GM23338 (cell line): ENCODE data around the gene SNAPIN. TPM values are rescaled to one million over a fixed set of nuclear protein-coding genes. Genes with fewer than 3 reads are reported as not detected.
A peak's percentile ranks its signal among the peaks of the same experiment; 100 is the strongest.

Source experiments
- ATAC-seq: fragments of 200-7000 bp; cut with Tn5 transposase; 3 replicates; pipeline ENCODE4 v1.9.1; 2020
- DNase-seq: peaks from one replicate; pipeline ENCODE4 v3.0.0-alpha.2; 2015; ENCODE audit warnings: low spot score
- H2AFZ ChIP-seq: fragments of 200-600 bp; sonication (generic); 2 replicates; pipeline ENCODE4 v1.8.0; 2016; ENCODE audit warnings: antibody characterized with exemption, mild to moderate bottlenecking, moderate library complexity
- H3F3A ChIP-seq: fragments of 200-600 bp; sonication (generic); replicated peaks from 2 replicates; pipeline ENCODE4 v1.8.0; 2017; ENCODE audit warnings: antibody characterized with exemption, mixed run types, low read depth
- H3K27ac ChIP-seq: fragments of 200-600 bp; sonication (generic); 2 replicates; pipeline ENCODE4 v1.6.1; 2016; ENCODE audit warnings: low read depth
- H3K27me3 ChIP-seq: fragments of 200-600 bp; sonication (generic); 2 replicates; pipeline ENCODE4 v1.8.0; 2016; ENCODE audit warnings: mild to moderate bottlenecking, mixed run types, moderate library complexity; ENCODE audit not compliant: insufficient read depth
- H3K36me3 ChIP-seq: fragments of 200-600 bp; sonication (generic); 2 replicates; pipeline ENCODE4 v1.8.0; 2016; ENCODE audit warnings: mild to moderate bottlenecking; ENCODE audit not compliant: insufficient read depth
- H3K4me1 ChIP-seq: fragments of 200-600 bp; sonication (generic); 2 replicates; pipeline ENCODE4 v1.8.0; 2016; ENCODE audit warnings: mild to moderate bottlenecking, moderate library complexity; ENCODE audit not compliant: insufficient read depth
- H3K4me2 ChIP-seq: fragments of 200-600 bp; sonication (generic); 2 replicates; pipeline ENCODE4 v1.7.1; 2017; ENCODE audit warnings: mixed run types
- H3K4me3 ChIP-seq: fragments of 200-600 bp; sonication (generic); 2 replicates; pipeline ENCODE4 v1.6.1; 2016; ENCODE audit warnings: mixed run types
- H3K79me2 ChIP-seq: fragments of 200-600 bp; sonication (generic); replicated peaks from 2 replicates; pipeline ENCODE4 v1.8.0; 2017; ENCODE audit warnings: mild to moderate bottlenecking; ENCODE audit not compliant: insufficient read depth
- H3K9me2 ChIP-seq: fragments of 200-600 bp; sonication (generic); 2 replicates; pipeline ENCODE4 v1.8.0; 2017; ENCODE audit not compliant: insufficient read depth
- H4K20me1 ChIP-seq: fragments of 200-600 bp; sonication (generic); replicated peaks from 2 replicates; pipeline ENCODE4 v1.8.0; 2017; ENCODE audit warnings: mild to moderate bottlenecking; ENCODE audit not compliant: insufficient read depth
- H3K27ac Mint-ChIP-seq: 2 replicates; pipeline ENCODE4 v1.8.0; 2020; ENCODE audit warnings: inconsistent platforms, mild to moderate bottlenecking, moderate library complexity, mixed read lengths
- H3K27me3 Mint-ChIP-seq: 3 replicates; pipeline ENCODE4 v1.8.0; 2022; ENCODE audit warnings: low read depth, mild to moderate bottlenecking, moderate library complexity, mixed read lengths, inconsistent platforms; ENCODE audit not compliant: insufficient read depth, poor library complexity
- H3K36me3 Mint-ChIP-seq: 3 replicates; pipeline ENCODE4 v1.8.0; 2021; ENCODE audit warnings: low read depth, mild to moderate bottlenecking, inconsistent platforms, moderate library complexity, mixed read lengths
- H3K4me1 Mint-ChIP-seq: 3 replicates; pipeline ENCODE4 v1.8.0; 2020; ENCODE audit warnings: mild to moderate bottlenecking, inconsistent platforms, mixed read lengths
- H3K4me3 Mint-ChIP-seq: 3 replicates; pipeline ENCODE4 v1.8.0; 2021; ENCODE audit warnings: moderate library complexity, mild to moderate bottlenecking, inconsistent platforms, mixed read lengths
- H3K9me3 Mint-ChIP-seq: 3 replicates; pipeline ENCODE4 v1.8.0; 2020; ENCODE audit warnings: moderate library complexity, mild to moderate bottlenecking, inconsistent platforms, mixed read lengths
- CREB1 ChIP-seq: fragments of 250-450 bp; sonication (Bioruptor Pico); IDR thresholded peaks from 2 replicates; pipeline ENCODE4 v1.5.0; 2020; ENCODE audit warnings: low read depth, mild to moderate bottlenecking, moderate library complexity
- EZH2phosphoT487 ChIP-seq: fragments of 200-600 bp; sonication (generic); IDR thresholded peaks from one replicate; pipeline ENCODE4 v1.8.1; 2018; ENCODE audit warnings: antibody characterized with exemption; ENCODE audit not compliant: unreplicated experiment
- JUNB ChIP-seq: IDR thresholded peaks from one replicate; pipeline ENCODE4 v1.6.1; 2016; ENCODE audit warnings: antibody characterized with exemption; ENCODE audit not compliant: unreplicated experiment
- STAT1 ChIP-seq: IDR thresholded peaks from one replicate; pipeline ENCODE4 v1.6.1; 2016; ENCODE audit warnings: antibody characterized with exemption; ENCODE audit not compliant: unreplicated experiment
- ZNF114 ChIP-seq: fragments of 250-450 bp; sonication (Bioruptor Pico); IDR thresholded peaks from 2 replicates; pipeline ENCODE4 v1.5.0; 2020; ENCODE audit warnings: mild to moderate bottlenecking, moderate library complexity
- ZNF331 ChIP-seq: fragments of 250-450 bp; sonication (Bioruptor Pico); IDR thresholded peaks from 2 replicates; pipeline ENCODE4 v1.5.0; 2020; ENCODE audit warnings: low read depth, mild to moderate bottlenecking, moderate library complexity
- polyA plus RNA-seq: library from polyadenylated mRNA; unstranded; fragments of >200 nt; fragmentation: Nextera tagmentation; extraction: Ambion mirVana; gene quantifications from 2 replicates; pipeline ENCODE4 v1.2.1, GENCODE V29; 2016
- total RNA-seq: library from RNA; depleted of rRNA; stranded (reverse); fragments of >200 nt; shearing (Covaris generic); gene quantifications from 2 replicates; pipeline ENCODE4 v1.2.3, GENCODE V29; 2014
- TF ChIP-seq, protein P1 (sequence below), 2 experiments: fragments of 200-600 bp in 1 of 2; sonication (generic) in 1 of 2; conservative IDR thresholded peaks; 2 replicates each; pipeline versions ENCODE4 v1.5.1 to v1.6.1; 2016 to 2017; ENCODE audit warnings: antibody characterized with exemption in 2 of 2, low read depth in 2 of 2, mild to moderate bottlenecking in 2 of 2, moderate library complexity in 1 of 2
- TF ChIP-seq, protein P2 (sequence below): IDR thresholded peaks from one replicate; pipeline ENCODE4 v1.6.1; 2018; ENCODE audit warnings: antibody characterized with exemption; ENCODE audit not compliant: unreplicated experiment
- TF ChIP-seq, protein P3 (sequence below): fragments of 250-450 bp; sonication (Bioruptor Pico); IDR thresholded peaks from 2 replicates; pipeline ENCODE4 v1.5.0; 2020; ENCODE audit warnings: mild to moderate bottlenecking, moderate library complexity

The SNAPIN gene
- total and polyA plus RNA-seq, 2 experiments from 2014 or later = 25.6 to 48.5 TPM

DNA sequence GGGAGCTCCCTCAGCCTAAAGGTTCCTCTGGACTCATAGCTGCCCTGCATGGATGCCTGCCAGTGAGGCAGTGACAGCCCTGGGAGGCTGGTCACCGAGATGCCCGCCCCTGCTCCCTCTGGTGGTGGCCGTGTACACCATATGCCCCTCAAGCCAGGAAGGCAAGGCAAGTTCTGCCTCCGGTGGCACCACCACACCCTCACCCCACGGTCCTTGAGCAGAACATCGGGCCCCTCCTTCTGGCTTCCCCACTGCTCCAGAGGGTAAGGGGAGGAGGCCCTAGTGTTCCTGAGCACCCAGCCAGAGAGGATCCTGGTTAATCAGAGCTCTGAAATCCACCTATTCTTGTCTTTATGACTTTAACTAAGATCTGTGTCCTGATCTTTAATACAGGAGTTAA, 40.8 kb upstream of the SNAPIN start:
- ATAC-seq = peak; percentile 62
- H3K27ac Mint-ChIP-seq = no peak overlapping the region
- peaks cover 4% of the 10 kb centered on the region; the same call in 1 of the 2 replicates for H3K4me1 ChIP-seq
- no peaks in the 10 kb centered on the region for H3K36me3 ChIP-seq
- H3K9me2 ChIP-seq = no peaks in the 10 kb centered on the region
- no peak overlapping the region for H2AFZ ChIP-seq
- DNase-seq = peak; percentile 60
- no peak overlapping the region for H3K4me2 ChIP-seq
- peaks cover 13% of the 10 kb centered on the region for H3K27me3 Mint-ChIP-seq
- H3F3A ChIP-seq = no peaks in the 10 kb centered on the region
- peaks cover 15% of the 10 kb centered on the region for H3K36me3 Mint-ChIP-seq
- H3K79me2 ChIP-seq = no peaks in the 10 kb centered on the region
- no peak overlapping the region for H3K4me3 Mint-ChIP-seq
- no peak overlapping the region for H3K4me3 ChIP-seq
- no peaks in the 10 kb centered on the region for H3K27me3 ChIP-seq
- H3K9me3 Mint-ChIP-seq = no peaks in the 10 kb centered on the region
- H3K4me1 Mint-ChIP-seq = peaks cover 23% of the 10 kb centered on the region
- H3K27ac ChIP-seq = no peak overlapping the region
- TF ChIP-seq, protein P1, sequence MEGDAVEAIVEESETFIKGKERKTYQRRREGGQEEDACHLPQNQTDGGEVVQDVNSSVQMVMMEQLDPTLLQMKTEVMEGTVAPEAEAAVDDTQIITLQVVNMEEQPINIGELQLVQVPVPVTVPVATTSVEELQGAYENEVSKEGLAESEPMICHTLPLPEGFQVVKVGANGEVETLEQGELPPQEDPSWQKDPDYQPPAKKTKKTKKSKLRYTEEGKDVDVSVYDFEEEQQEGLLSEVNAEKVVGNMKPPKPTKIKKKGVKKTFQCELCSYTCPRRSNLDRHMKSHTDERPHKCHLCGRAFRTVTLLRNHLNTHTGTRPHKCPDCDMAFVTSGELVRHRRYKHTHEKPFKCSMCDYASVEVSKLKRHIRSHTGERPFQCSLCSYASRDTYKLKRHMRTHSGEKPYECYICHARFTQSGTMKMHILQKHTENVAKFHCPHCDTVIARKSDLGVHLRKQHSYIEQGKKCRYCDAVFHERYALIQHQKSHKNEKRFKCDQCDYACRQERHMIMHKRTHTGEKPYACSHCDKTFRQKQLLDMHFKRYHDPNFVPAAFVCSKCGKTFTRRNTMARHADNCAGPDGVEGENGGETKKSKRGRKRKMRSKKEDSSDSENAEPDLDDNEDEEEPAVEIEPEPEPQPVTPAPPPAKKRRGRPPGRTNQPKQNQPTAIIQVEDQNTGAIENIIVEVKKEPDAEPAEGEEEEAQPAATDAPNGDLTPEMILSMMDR (conservative IDR thresholded peaks at IDR 0.05; ENCODE audit: low read depth in 2 of 2) = peak; percentile 41 to 76; a peak in 3 of 4 replicates
- no peak for TF ChIP-seq STAT1
- TF ChIP-seq, protein P2, sequence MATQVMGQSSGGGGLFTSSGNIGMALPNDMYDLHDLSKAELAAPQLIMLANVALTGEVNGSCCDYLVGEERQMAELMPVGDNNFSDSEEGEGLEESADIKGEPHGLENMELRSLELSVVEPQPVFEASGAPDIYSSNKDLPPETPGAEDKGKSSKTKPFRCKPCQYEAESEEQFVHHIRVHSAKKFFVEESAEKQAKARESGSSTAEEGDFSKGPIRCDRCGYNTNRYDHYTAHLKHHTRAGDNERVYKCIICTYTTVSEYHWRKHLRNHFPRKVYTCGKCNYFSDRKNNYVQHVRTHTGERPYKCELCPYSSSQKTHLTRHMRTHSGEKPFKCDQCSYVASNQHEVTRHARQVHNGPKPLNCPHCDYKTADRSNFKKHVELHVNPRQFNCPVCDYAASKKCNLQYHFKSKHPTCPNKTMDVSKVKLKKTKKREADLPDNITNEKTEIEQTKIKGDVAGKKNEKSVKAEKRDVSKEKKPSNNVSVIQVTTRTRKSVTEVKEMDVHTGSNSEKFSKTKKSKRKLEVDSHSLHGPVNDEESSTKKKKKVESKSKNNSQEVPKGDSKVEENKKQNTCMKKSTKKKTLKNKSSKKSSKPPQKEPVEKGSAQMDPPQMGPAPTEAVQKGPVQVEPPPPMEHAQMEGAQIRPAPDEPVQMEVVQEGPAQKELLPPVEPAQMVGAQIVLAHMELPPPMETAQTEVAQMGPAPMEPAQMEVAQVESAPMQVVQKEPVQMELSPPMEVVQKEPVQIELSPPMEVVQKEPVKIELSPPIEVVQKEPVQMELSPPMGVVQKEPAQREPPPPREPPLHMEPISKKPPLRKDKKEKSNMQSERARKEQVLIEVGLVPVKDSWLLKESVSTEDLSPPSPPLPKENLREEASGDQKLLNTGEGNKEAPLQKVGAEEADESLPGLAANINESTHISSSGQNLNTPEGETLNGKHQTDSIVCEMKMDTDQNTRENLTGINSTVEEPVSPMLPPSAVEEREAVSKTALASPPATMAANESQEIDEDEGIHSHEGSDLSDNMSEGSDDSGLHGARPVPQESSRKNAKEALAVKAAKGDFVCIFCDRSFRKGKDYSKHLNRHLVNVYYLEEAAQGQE = no peak
- no peak for TF ChIP-seq ZNF114 (CRISPR knock-in tag)
- TF ChIP-seq JUNB = no peak
- no peak for TF ChIP-seq ZNF331 (CRISPR knock-in tag)
- H4K20me1 ChIP-seq = no peaks in the 10 kb centered on the region

DNA sequence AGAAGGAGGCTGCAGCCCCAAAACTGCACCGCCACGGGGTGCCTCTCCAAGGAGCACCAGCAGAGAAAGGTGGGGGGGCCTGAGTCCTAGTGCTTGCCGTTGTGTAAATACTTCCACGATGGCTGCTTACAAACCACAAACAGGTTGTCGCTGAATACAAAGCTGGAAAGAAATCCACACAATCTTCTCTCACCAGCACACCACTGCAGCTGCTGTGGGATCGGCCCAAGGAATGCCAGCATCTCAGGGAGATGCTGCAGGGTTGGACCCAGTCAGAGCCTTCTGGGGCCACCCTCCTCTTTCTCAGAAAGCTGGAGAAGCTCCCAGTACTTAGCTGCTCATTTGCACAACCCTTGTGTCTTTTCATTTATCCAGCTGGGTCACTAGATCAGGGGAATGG, 39.3 kb upstream of the SNAPIN start:
- DNase-seq = no peak
- TF ChIP-seq STAT1 (no peak), CREB1 (no peak), EZH2phosphoT487 (no peak)
- TF ChIP-seq, protein P3, sequence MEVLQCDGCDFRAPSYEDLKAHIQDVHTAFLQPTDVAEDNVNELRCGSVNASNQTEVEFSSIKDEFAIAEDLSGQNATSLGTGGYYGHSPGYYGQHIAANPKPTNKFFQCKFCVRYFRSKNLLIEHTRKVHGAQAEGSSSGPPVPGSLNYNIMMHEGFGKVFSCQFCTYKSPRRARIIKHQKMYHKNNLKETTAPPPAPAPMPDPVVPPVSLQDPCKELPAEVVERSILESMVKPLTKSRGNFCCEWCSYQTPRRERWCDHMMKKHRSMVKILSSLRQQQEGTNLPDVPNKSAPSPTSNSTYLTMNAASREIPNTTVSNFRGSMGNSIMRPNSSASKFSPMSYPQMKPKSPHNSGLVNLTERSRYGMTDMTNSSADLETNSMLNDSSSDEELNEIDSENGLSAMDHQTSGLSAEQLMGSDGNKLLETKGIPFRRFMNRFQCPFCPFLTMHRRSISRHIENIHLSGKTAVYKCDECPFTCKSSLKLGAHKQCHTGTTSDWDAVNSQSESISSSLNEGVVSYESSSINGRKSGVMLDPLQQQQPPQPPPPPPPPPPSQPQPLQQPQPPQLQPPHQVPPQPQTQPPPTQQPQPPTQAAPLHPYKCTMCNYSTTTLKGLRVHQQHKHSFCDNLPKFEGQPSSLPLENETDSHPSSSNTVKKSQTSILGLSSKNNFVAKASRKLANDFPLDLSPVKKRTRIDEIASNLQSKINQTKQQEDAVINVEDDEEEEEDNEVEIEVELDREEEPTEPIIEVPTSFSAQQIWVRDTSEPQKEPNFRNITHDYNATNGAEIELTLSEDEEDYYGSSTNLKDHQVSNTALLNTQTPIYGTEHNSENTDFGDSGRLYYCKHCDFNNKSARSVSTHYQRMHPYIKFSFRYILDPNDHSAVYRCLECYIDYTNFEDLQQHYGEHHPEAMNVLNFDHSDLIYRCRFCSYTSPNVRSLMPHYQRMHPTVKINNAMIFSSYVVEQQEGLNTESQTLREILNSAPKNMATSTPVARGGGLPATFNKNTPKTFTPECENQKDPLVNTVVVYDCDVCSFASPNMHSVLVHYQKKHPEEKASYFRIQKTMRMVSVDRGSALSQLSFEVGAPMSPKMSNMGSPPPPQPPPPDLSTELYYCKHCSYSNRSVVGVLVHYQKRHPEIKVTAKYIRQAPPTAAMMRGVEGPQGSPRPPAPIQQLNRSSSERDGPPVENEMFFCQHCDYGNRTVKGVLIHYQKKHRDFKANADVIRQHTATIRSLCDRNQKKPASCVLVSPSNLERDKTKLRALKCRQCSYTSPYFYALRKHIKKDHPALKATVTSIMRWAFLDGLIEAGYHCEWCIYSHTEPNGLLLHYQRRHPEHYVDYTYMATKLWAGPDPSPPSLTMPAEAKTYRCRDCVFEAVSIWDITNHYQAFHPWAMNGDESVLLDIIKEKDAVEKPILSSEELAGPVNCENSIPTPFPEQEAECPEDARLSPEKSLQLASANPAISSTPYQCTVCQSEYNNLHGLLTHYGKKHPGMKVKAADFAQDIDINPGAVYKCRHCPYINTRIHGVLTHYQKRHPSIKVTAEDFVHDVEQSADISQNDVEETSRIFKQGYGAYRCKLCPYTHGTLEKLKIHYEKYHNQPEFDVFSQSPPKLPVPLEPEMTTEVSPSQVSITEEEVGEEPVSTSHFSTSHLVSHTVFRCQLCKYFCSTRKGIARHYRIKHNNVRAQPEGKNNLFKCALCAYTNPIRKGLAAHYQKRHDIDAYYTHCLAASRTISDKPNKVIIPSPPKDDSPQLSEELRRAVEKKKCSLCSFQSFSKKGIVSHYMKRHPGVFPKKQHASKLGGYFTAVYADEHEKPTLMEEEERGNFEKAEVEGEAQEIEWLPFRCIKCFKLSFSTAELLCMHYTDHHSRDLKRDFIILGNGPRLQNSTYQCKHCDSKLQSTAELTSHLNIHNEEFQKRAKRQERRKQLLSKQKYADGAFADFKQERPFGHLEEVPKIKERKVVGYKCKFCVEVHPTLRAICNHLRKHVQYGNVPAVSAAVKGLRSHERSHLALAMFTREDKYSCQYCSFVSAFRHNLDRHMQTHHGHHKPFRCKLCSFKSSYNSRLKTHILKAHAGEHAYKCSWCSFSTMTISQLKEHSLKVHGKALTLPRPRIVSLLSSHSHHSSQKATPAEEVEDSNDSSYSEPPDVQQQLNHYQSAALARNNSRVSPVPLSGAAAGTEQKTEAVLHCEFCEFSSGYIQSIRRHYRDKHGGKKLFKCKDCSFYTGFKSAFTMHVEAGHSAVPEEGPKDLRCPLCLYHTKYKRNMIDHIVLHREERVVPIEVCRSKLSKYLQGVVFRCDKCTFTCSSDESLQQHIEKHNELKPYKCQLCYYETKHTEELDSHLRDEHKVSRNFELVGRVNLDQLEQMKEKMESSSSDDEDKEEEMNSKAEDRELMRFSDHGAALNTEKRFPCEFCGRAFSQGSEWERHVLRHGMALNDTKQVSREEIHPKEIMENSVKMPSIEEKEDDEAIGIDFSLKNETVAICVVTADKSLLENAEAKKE = no peak

More for the DNA sequence above, 39.3 kb upstream of the SNAPIN start:
- Mint-ChIP-seq H3K4me1 (peaks cover 29% of the 10 kb centered on the region), H3K9me3 (no peaks in the 10 kb centered on the region), H3K4me3 (no peak overlapping the region), H3K27ac (no peak overlapping the region), H3K36me3 (peaks cover 22% of the 10 kb centered on the region), H3K27me3 (peaks cover 13% of the 10 kb centered on the region)
- Histone ChIP-seq H3K79me2 (no peaks in the 10 kb centered on the region), H3K4me3 (no peak overlapping the region), H2AFZ (no peak overlapping the region), H3K4me1 (peaks cover 13% of the 10 kb centered on the region), H3K4me2 (no peak overlapping the region), H3K27ac (no peak overlapping the region), H3K36me3 (no peaks in the 10 kb centered on the region), H4K20me1 (no peaks in the 10 kb centered on the region), H3F3A (0 out of 2 replicates have a peak, but pooled peaks cover 2% of the 10 kb centered on the region), H3K9me2 (no peaks in the 10 kb centered on the region), H3K27me3 (no peaks in the 10 kb centered on the region)
- ATAC-seq = no peak
